HepG2 (cell line): ENCODE data around the gene TOR4A. TPM values are rescaled to one million over a fixed set of nuclear protein-coding genes. Genes with fewer than 3 reads are reported as not detected.

Experiments
- ATAC-seq: fragments of 200-7000 bp; cut with Tn5 transposase; 3 replicates; pipeline ENCODE4 v1.9.1; 2020; ENCODE audit warnings: mild to moderate bottlenecking, moderate library complexity
- BruUV-seq: library from RNA; stranded (reverse); fragments of 400-500 nt; replicated peaks from 2 replicates; lab custom pipeline; 2021; lab: Mats Ljungman, UMichigan
- CTCF ChIA-PET: fragments of 300-600 bp; formaldehyde crosslinking; extraction: SDS; loops from one replicate; lab custom pipeline; 2021; ENCODE audit warnings: low total read pairs, inconsistent platforms, low intra/inter-chr PET ratio; lab: Yijun Ruan, JAX
- POLR2A ChIA-PET: fragments of 350-600 bp; sonication (Branson Sonifier 250); formaldehyde crosslinking; loops from one replicate; lab custom pipeline; 2020; ENCODE audit warnings: antibody characterized with exemption, inconsistent platforms; lab: Yijun Ruan, JAX
- DNase-seq: peaks from one replicate; pipeline ENCODE4 v3.0.0-alpha.2; 2015; ENCODE audit warnings: low spot score
- FAIRE-seq: peaks from 3 replicates; lab custom pipeline; 2011; peaks lifted over from hg19 to GRCh38; lab: Jason Lieb, UNC
- H2AFZ ChIP-seq: one replicate; pipeline ENCODE4 v1.6.1; 2011; ENCODE audit warnings: low read length, inconsistent platforms
- H3K27ac ChIP-seq: fragments of 300-600 bp; 3 replicates; pipeline ENCODE4 v1.8.0; 2011; ENCODE audit warnings: mixed run types, mild to moderate bottlenecking, mixed read lengths, low read length, inconsistent platforms; ENCODE audit not compliant: insufficient read depth; ENCODE audit errors: extremely low read length
- H3K27me3 ChIP-seq, 2 experiments: fragments of 200-600 bp in 1 of 2; 2 replicates in 1 of 2; 3 replicates in 1 of 2; pipeline versions ENCODE4 v1.6.0 to v1.8.0; 2011; ENCODE audit warnings: low read length in 2 of 2, mild to moderate bottlenecking in 2 of 2, moderate library complexity in 2 of 2, inconsistent platforms in 1 of 2; ENCODE audit not compliant: insufficient read depth in 2 of 2, control insufficient read depth in 1 of 2
- H3K36me3 ChIP-seq, 2 experiments: fragments of 200-600 bp in 1 of 2; replicated peaks in 1 of 2; 2 replicates in 1 of 2; 3 replicates in 1 of 2; pipeline versions ENCODE4 v1.5.1 to v1.8.0; 2011; ENCODE audit warnings: low read length in 2 of 2, inconsistent platforms in 1 of 2; ENCODE audit not compliant: insufficient read depth in 2 of 2, control insufficient read depth in 1 of 2
- H3K4me1 ChIP-seq: 2 replicates; pipeline ENCODE4 v1.5.1; 2012; ENCODE audit warnings: low read length, inconsistent platforms; ENCODE audit not compliant: insufficient read depth
- H3K4me2 ChIP-seq: 2 replicates; pipeline ENCODE4 v1.6.0; 2011; ENCODE audit warnings: low read depth, low read length, inconsistent platforms
- H3K4me3 ChIP-seq, 3 experiments: fragments of 200-600 bp in 1 of 3; sonication (generic), shearing (Covaris generic) in 1 of 3; replicated peaks in 1 of 3; 2 replicates each; pipeline ENCODE4 v1.5.1; 2011 to 2016; ENCODE audit warnings: low read length in 3 of 3, inconsistent platforms in 2 of 3, low read depth in 2 of 3, mild to moderate bottlenecking in 2 of 3, control low read depth in 1 of 3, mixed read lengths in 1 of 3; ENCODE audit not compliant: insufficient read depth in 1 of 3
- H3K79me2 ChIP-seq: one replicate; pipeline ENCODE4 v1.6.1; 2011; ENCODE audit warnings: low read length, inconsistent platforms; ENCODE audit not compliant: insufficient read depth
- H3K9ac ChIP-seq: 2 replicates; pipeline ENCODE4 v1.6.0; 2011; ENCODE audit warnings: mild to moderate bottlenecking, low read depth, low read length, inconsistent platforms; ENCODE audit not compliant: insufficient read depth
- H3K9me3 ChIP-seq: 2 replicates; pipeline ENCODE4 v1.5.1; 2012; ENCODE audit warnings: mild to moderate bottlenecking, low read length
- H4K20me1 ChIP-seq: 2 replicates; pipeline ENCODE4 v1.6.0; 2011; ENCODE audit warnings: inconsistent platforms, mild to moderate bottlenecking, low read length, moderate library complexity; ENCODE audit not compliant: insufficient read depth
- CERS6 ChIP-seq: sonication (generic); formaldehyde crosslinking; IDR thresholded peaks from 2 replicates; pipeline ENCODE4 v1.5.0; 2020; ENCODE audit warnings: missing genetic modification reagents
- HDAC6 ChIP-seq: fragments of 200-600 bp; sonication (generic); IDR thresholded peaks from 2 replicates; pipeline ENCODE4 v1.7.0; 2017; ENCODE audit warnings: mild to moderate bottlenecking, antibody characterized with exemption, low read length, low read depth
- HNRNPH1 ChIP-seq: fragments of 200-400 bp; formaldehyde crosslinking; optimal IDR thresholded peaks from 2 replicates; pipeline ENCODE3; 2017; ENCODE audit warnings: mild to moderate bottlenecking, low read depth, low read length
- HOXA5 ChIP-seq: sonication (generic); formaldehyde crosslinking; IDR thresholded peaks from 2 replicates; pipeline ENCODE4 v1.4.0; 2020; ENCODE audit warnings: missing genetic modification reagents
- KDM2A ChIP-seq: sonication (generic); formaldehyde crosslinking; IDR thresholded peaks from 2 replicates; pipeline ENCODE4 v1.4.0; 2020; ENCODE audit warnings: low read depth, missing genetic modification reagents, borderline replicate concordance
- NR0B2 ChIP-seq: sonication (generic); formaldehyde crosslinking; IDR thresholded peaks from 2 replicates; pipeline ENCODE4 v1.4.0; 2020; ENCODE audit warnings: mild to moderate bottlenecking, missing genetic modification reagents
- PATZ1 ChIP-seq: sonication (generic); formaldehyde crosslinking; IDR thresholded peaks from 2 replicates; pipeline ENCODE4 v1.4.0; 2020; ENCODE audit warnings: missing genetic modification reagents
- SRSF4 ChIP-seq: fragments of 200-400 bp; formaldehyde crosslinking; IDR thresholded peaks from one replicate; pipeline ENCODE4 v1.6.1; 2018; ENCODE audit warnings: mild to moderate bottlenecking, low read depth, low read length, moderate library complexity; ENCODE audit not compliant: poor library complexity, severe bottlenecking
- TARDBP ChIP-seq: sonication (generic); formaldehyde crosslinking; IDR thresholded peaks from 2 replicates; pipeline ENCODE4 v1.8.0; 2022; ENCODE audit warnings: mild to moderate bottlenecking, missing genetic modification reagents
- TGIF2 ChIP-seq: IDR thresholded peaks from 2 replicates; pipeline ENCODE4 v1.6.1; 2016; ENCODE audit warnings: control low read depth, missing compliant biosample characterization
- ZNF335 ChIP-seq: sonication (generic); formaldehyde crosslinking; IDR thresholded peaks from 2 replicates; pipeline ENCODE4 v1.4.0; 2020; ENCODE audit warnings: missing genetic modification reagents
- ZNF441 ChIP-seq: sonication (generic); formaldehyde crosslinking; IDR thresholded peaks from 2 replicates; pipeline ENCODE4 v1.7.0; 2021; ENCODE audit warnings: missing genetic modification reagents, borderline replicate concordance
- ZNF446 ChIP-seq: sonication (generic); formaldehyde crosslinking; IDR thresholded peaks from 2 replicates; pipeline ENCODE4 v1.5.0; 2020; ENCODE audit warnings: mild to moderate bottlenecking, missing genetic modification reagents
- ZNF577 ChIP-seq: sonication (generic); formaldehyde crosslinking; IDR thresholded peaks from 2 replicates; pipeline ENCODE4 v1.4.0; 2020; ENCODE audit warnings: mild to moderate bottlenecking, low read depth, missing genetic modification reagents, borderline replicate concordance
- WGBS: methylation state at CpG from one replicate; pipeline ENCODE4 v1.1.6; 2017; ENCODE audit warnings: low lambda C conversion rate; 5-methylcytosine and 5-hydroxymethylcytosine counted together
- in situ Hi-C: cut with HindIII; loops from 2 replicates; pipeline ENCODE4 v1.10.0; 2017; ENCODE audit warnings: low pct_unique_long_range_greater_than_20kb; ENCODE audit not compliant: extremely low pct_ligation_motif_present
- intact Hi-C: fragments of 100-400 bp; cut with micrococcal nuclease; formaldehyde crosslinking; loops from one replicate; pipeline ENCODE4 v1.10.0; 2022; ENCODE audit not compliant: unreplicated experiment
- polyA plus RNA-seq, 8 experiments: library from polyadenylated mRNA; depleted of rRNA in 3 of 8; stranded (reverse) in 7 of 8; unstranded in 1 of 8; fragments of >200 nt; fragmentation: Illumina TruSeq in 4 of 8; extraction: Trizol in 4 of 8; gene quantifications; 2 replicates each; pipeline versions ENCODE4 v1.2.1 to v1.2.3, GENCODE V29; 2011 to 2016; ENCODE audit warnings: low read depth in 4 of 8, missing spikeins in 1 of 8, mixed read lengths in 1 of 8; ENCODE audit not compliant: insufficient read depth in 1 of 8
- total RNA-seq, 5 experiments: library from RNA; depleted of rRNA; stranded (reverse); fragments of >200 nt; fragmentation: Illumina TruSeq; extraction: Trizol; gene quantifications; 2 replicates each; pipeline ENCODE4 v1.2.3, GENCODE V29; 2016; ENCODE audit warnings: low read depth in 1 of 5

The TOR4A gene
- total and polyA plus RNA-seq, 2 of the 13 experiments (the other 11 are each of a cell fraction or from before 2014, with no cell fraction given), result 11.1 to 14.2 TPM

GRCh38 chr9:137302449-137303150 lies 25.1 kb downstream of the TOR4A start (continued):
- peak; percentile 55 for TF ChIP-seq PATZ1

GRCh38 chr9:137303151-137303892 lies 25.8 kb downstream of the TOR4A start:
- H3K9ac ChIP-seq, result no peak overlapping the region
- peaks cover 71% of the 10 kb centered on the region for H3K4me1 ChIP-seq
- no TSS peak for BruUV-seq
- no peaks in the 10 kb centered on the region for H4K20me1 ChIP-seq
- no peak for FAIRE-seq
- ChIA-PET POLR2A (interaction anchor here (1.2 kb wide), 1 partner anchor 27 kb away, joined by 3 read pairs; no protein-coding TSS in a partner anchor), CTCF (no interaction called here)
- no peak for ATAC-seq
- TF ChIP-seq SRSF4, result no peak
- TF ChIP-seq HDAC6, result no peak
- no peak for TF ChIP-seq TARDBP (CRISPR knock-in tag)
- no peak for TF ChIP-seq NR0B2 (CRISPR knock-in tag)
- TF ChIP-seq ZNF446, result no peak
- TF ChIP-seq HNRNPH1, result no peak
- no peak for TF ChIP-seq TGIF2 (CRISPR knock-in tag)
- no peak for TF ChIP-seq ZNF577 (CRISPR knock-in tag)
- TF ChIP-seq CERS6 (CRISPR knock-in tag), result no peak
- no peak for TF ChIP-seq ZNF441 (CRISPR knock-in tag)
- TF ChIP-seq KDM2A, result no peak
- no peak for TF ChIP-seq HOXA5 (CRISPR knock-in tag)
- no peak for TF ChIP-seq ZNF335
- no peak overlapping the region for H2AFZ ChIP-seq
- in situ Hi-C loops (no loop called here), intact Hi-C loops (loop anchor here (10.0 kb wide), 1 partner anchor 101 kb away; no protein-coding TSS in a partner anchor)
- no peaks in the 10 kb centered on the region for H3K36me3 ChIP-seq
- no peaks in the 10 kb centered on the region for H3K79me2 ChIP-seq
- WGBS, result 70% methylated on average over 11 of the region's 23 CpGs
- peaks cover 14 to 79% of the 10 kb centered on the region in 2 experiments for H3K27me3 ChIP-seq
- no peaks in the 10 kb centered on the region for H3K9me3 ChIP-seq
- no peak overlapping the region; the same call in 1 of the 2 replicates for H3K4me2 ChIP-seq
- peak overlapping the region in 1 of 3 experiments; percentile 27; a peak in 1 of 6 replicates for H3K4me3 ChIP-seq
- H3K27ac ChIP-seq, result no peak overlapping the region
- DNase-seq, result no peak
